HS-5 (cell line): ENCODE data around the gene RASAL1.
A peak's percentile ranks its signal among the peaks of the same experiment; 100 is the strongest.

Experiments
- DNase-seq: peaks from one replicate; pipeline ENCODE4 v3.0.0-alpha.2; 2012; ENCODE audit warnings: low read depth

RASAL1 gene

GRCh38 chr12:113115455-113116126 is 20.0 kb downstream of the RASAL1 start:
- DNase-seq, result no peak

- no peak for DNase-seq
Observed at GRCh38 chr12:113114447-113115178, 20.9 kb downstream of the RASAL1 start.

- no peak for DNase-seq
Observed at GRCh38 chr12:113113397-113113796, 22.2 kb downstream of the RASAL1 start.

DNA sequence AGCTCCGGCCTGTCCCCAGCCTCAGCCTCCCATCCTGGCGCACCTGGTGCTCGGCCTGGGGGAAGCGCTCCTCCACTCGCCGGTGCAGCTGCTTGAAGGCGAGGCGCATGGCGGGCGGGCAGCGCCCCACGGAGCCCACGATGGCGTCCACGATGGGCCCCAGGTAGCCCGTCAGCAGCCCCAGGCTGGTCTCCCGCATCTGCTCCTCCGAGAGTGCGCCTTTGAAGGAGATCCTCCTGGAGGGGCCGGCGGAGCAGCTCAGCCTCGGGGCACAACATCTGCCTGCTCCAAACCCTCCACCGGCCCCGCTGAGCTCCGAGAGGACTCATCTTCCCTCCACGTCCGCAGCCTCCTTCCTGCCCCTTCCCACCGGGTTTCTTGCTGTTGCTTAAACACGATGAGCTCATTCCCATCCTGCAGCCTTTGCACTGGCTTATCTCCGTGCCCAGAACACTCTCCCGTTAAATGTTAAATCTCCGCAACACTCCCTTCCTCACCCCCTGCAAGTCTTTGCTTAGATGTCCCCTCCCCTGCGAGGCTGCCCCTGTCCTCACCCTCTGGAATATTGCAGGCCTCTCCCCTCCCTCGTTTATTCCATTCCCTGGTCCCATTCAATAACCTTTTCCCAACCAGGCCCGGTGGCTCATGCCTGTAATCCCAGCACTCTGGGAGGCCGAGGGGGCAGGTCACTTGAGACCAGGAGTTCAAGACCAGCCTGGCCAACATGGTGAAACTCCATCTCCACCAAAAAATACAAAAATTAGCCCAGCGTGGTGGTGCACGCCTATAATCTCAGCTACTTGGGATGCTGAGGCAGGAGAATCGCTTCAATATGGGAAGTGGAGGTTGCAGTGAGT is 23.3 kb downstream of the RASAL1 start:
- no peak for DNase-seq

- no peak for DNase-seq
Observed at GRCh38 chr12:113111247-113111646, 24.3 kb downstream of the RASAL1 start.

- no peak for DNase-seq
Observed at GRCh38 chr12:113109872-113110599, 25.5 kb downstream of the RASAL1 start.

DNA sequence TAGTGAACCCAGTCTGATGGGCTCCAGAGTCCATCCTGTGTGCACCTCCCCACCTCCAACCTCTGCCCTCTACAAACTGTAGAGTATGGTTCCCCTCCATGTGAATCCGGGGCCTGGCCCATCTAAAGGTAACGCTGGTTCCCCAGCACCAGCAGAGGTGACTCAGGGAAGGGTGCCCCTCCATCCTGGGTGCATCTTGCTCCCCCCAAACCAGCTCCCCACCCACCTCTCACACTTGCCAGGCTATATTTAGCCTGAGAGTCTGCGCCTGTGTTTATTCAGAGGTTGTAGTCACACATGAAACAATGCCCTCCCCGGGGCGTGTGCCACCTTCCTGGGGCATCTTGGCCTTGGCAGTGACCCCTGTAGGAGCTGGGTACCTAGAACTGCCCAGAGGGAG is 26.2 kb downstream of the RASAL1 start:
- no peak for DNase-seq

DNA sequence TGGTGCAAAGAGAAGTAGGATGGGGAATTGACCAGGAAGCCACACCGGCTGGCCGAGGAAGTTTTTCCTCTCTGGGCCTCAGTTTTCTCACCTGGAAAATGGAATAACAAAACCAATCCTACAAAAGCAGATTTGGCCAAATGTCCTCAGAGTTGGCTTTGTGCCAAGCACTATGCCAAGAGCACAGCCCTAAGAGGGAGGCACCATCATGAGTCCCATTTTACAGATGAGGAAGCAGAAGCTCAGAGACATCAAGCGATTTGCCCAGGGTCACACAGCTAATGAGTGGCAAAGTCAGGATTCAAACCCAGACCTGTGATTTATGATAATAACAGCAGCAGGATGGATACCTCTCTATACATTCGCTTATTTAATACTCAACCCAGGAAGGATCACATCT is 27.3 kb downstream of the RASAL1 start:
- DNase-seq, result no peak

DNA sequence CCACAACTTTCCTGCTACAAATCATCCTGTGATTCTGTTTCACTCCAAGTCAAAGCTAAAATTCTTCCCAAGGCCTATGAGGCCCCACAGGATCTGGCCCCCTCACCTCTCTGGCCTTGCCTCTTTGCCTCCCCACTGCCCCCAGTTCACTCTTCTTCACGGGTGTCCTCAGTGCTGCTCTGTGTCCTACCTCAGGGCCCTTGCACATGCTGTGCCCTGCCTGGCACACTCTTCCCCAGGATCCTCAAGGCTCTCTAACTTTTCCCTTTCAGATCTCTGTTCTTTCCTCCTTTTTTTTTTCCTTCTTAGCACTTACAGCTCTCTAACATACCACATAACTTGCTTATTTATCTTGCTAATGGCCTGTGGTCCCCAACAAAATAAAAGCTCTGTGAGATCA is 29.2 kb downstream of the RASAL1 start:
- no peak for DNase-seq

DNA sequence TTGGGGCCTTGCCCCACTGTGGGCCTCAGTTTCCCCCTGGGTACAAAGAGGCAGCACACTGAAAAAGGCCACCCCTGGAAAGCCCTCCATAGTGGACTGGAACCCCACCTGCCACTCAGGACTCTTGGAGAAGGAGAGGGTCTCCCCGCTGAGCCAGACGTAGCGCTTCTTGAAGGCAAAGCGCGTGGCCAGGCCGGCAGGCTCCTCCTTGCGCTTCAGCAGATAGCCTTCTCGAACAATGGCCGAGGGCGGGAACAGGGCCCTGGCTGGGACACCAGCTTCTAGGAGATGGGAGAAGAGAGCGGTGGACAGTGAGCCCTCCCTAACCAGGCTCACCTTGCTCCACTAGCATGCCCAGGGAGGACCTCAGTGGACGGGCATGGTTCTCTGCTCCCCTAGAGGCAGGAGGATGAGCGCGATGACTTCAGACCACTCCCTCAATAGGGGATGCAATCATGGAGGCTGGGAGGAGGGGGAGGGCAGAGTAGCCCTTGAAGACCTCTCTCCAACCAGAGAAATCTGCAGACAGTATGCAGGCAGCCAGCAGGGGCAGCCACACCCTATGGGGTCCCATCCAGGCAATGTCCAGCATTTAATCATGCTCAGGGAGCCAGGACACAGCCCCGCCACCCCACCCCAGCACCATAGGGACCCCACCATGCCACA is 29.8 kb downstream of the RASAL1 start:
- DNase-seq, result no peak

- DNase-seq, result no peak
Observed at GRCh38 chr12:113104953-113105510, 30.5 kb downstream of the RASAL1 start.

DNA sequence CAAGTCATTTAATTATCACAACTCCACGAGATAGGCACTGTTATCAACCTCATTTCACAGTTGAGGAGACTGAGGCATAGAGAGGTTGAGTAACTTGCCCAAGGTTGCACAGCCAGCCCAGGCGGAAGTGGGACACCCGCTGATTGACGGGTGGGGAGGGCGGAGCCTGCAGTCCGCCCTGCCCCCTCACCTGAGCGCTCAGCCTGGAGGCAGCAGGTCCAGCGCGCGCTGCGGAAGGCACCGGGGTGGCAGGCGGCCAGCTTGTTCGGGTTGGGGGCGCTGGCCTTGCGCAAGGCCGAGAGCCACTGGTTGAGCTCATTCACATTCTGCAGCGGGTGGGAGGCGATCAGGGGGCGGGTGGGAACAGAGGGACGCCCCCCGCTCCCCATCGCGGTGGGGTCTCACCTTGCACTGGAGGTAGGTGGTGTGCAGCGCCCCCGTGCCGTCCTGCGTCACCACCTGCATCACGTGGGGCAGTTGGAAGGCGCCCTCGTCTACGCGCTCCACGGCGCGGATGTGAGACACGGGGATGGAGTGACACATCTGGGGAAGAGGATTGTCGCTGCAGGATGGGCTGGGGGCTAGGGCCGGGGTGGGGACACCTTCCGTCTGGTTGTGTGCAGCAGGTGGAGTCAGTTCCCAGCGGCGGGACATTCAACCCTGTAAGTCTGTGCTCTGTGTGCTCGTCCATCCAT is 31.7 kb downstream of the RASAL1 start:
- DNase-seq, result no peak

DNA sequence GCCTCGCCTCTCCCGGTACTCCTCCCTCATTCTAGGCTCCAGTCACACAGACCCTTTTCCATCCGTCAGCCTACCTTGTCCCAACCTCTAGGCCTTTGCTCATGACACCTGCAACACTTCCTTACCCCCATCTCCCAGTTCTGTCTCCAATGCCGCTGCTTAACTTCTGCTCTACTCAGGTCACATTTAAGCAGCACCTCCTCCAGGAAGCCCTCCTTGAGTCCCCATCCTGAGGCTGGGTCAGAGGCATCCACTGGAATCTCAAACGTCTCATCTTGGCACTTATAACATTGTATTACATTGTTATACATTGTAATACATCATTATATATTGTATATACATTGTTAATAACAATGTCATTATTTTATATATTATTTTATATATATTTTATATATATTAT is 32.8 kb downstream of the RASAL1 start:
- no peak for DNase-seq

DNA sequence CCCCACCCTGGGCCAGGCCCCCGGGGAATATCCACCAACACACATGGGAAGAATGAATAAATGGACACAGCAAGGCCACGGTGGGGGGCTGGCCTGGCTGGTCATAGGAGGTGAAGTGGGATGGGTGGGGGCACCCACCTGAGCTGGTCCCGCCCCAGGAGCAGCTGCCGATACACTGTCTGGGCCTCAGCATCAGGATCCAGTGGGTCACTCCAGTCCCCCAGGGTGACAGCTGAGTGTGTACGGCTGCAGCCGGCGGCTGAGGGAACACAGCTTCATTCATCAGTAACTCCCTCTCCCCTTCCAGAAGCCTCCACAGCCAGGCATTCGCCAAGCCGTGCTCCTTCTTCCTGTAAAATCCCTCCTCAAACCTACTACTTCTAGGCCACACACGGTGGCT is 33.8 kb downstream of the RASAL1 start:
- DNase-seq, result no peak

DNA sequence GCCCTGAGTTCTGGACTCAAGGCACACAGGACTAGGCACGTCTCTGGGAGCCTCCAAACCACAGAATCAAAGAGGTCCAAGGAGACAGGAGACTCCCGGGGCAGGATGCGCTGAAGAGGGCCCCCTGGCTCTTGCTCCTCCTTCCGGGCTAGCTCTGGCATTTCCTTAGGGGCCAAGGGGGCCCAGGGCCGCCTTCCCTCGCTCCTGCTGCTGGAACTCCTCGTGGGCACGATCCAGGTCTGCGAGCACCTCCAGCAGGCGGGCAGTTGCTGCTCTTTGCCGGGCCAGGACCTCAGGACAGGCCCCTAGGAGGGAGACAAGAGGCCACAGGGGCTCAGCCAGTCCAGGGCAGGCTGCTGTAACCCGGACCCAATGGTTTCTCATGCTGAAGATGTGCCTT is 35.8 kb downstream of the RASAL1 start:
- DNase-seq, result no peak

GRCh38 chr12:113099364-113099763 is 36.2 kb downstream of the RASAL1 start:
- no peak for DNase-seq

- peak; percentile 85 for DNase-seq
Observed at GRCh38 chr12:113098441-113099028, 37.0 kb downstream of the RASAL1 start.

- DNase-seq, result no peak
Observed at GRCh38 chr12:113097716-113098440, 37.7 kb downstream of the RASAL1 start.

- DNase-seq, result no peak
Observed at GRCh38 chr12:113096675-113097461, 38.7 kb downstream of the RASAL1 start.
